AG04450 (cell line): Measurements from ENCODE around the gene KLHL17. TPM values are rescaled to one million over a fixed set of nuclear protein-coding genes. Genes with fewer than 3 reads are reported as not detected.

Experiments
- CTCF ChIA-PET: fragments of 300-600, 350-600 bp; formaldehyde crosslinking; extraction: SDS; loops from one replicate; lab custom pipeline; 2022; ENCODE audit warnings: antibody characterized with exemption, inconsistent platforms; lab: Charles Lee
- POLR2A ChIA-PET: fragments of 350-600 bp; formaldehyde crosslinking; extraction: SDS; loops from one replicate; lab custom pipeline; 2021; ENCODE audit warnings: antibody characterized with exemption, inconsistent platforms; lab: Yijun Ruan, JAX
- DNase-seq: peaks from one replicate; pipeline ENCODE4 v3.0.0-alpha.2; 2011; ENCODE audit warnings: low read depth, low spot score
- H3K27ac ChIP-seq: one replicate; pipeline ENCODE4 v1.5.1; 2012; ENCODE audit warnings: low read depth, low read length, control low read depth
- H3K27me3 ChIP-seq: one replicate; pipeline ENCODE4 v1.6.0; 2012; ENCODE audit warnings: low read length; ENCODE audit not compliant: control insufficient read depth, insufficient read depth
- H3K4me3 ChIP-seq: 2 replicates; pipeline ENCODE4 v1.5.1; 2011; ENCODE audit warnings: mild to moderate bottlenecking, low read depth, low read length, control low read depth
- H3K9me3 ChIP-seq: 2 replicates; pipeline ENCODE4 v1.5.1; 2012; ENCODE audit warnings: low read length; ENCODE audit not compliant: control insufficient read depth, insufficient read depth
- CTCF ChIP-seq: IDR thresholded peaks from 2 replicates; pipeline ENCODE4 v1.5.1; 2011; ENCODE audit warnings: low read depth, low read length, control low read depth, inconsistent platforms
- polyA plus RNA-seq: library from polyadenylated mRNA; depleted of rRNA; stranded (reverse); fragments of >200 nt; gene quantifications from 2 replicates; pipeline ENCODE4 v1.2.3, GENCODE V29; 2011

The KLHL17 gene
- polyA plus RNA-seq, 1 experiment = 5.5 TPM

GRCh38 chr1:951364-951763 is 9.0 kb upstream of the KLHL17 start:
- POLR2A ChIA-PET = interaction anchor here (0.9 kb wide), 1 partner anchor 9 kb away, joined by 3 read pairs; no protein-coding TSS in a partner anchor
- no peaks in the 10 kb centered on the region; the same call in 1 of the 2 replicates for H3K9me3 ChIP-seq
- no peaks in the 10 kb centered on the region for H3K27me3 ChIP-seq
- no peak for DNase-seq
- H3K27ac ChIP-seq = no peak overlapping the region
- H3K4me3 ChIP-seq = no peak overlapping the region
- TF ChIP-seq CTCF = peak; percentile 55
- CTCF ChIA-PET = interaction anchor here (1.0 to 2.0 kb wide), 2 partner anchors 11 to 46 kb away, joined by 5 to 12 read pairs; no protein-coding TSS in a partner anchor

DNA sequence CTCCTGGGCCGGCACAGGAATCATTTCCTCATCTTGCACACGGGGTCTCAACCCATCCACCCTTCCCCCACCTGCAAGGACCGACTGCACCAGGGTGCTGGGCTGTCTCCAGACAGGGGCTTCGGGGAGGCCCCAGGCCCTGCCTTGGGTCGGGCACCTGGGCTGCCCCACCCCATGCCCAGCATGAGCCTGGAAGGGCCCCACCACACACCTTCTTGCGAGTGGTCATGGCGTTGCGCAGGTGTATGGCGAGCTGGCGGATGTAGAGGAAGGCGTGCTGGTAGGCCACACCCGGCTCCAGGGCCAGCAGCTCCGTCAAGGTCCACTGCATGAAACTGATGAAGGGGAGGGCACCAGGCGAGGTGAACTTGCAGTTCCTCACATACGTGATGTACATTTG is 8.2 kb upstream of the KLHL17 start:
- POLR2A ChIA-PET = interaction anchor here (0.9 kb wide), 1 partner anchor 10 kb away, joined by 3 read pairs; no protein-coding TSS in a partner anchor
- CTCF ChIA-PET = interaction anchor here (1.0 to 2.0 kb wide), 2 partner anchors 12 to 47 kb away, joined by 5 to 12 read pairs; no protein-coding TSS in a partner anchor
- TF ChIP-seq CTCF = no peak
- Histone ChIP-seq H3K27ac (no peak overlapping the region), H3K27me3 (no peaks in the 10 kb centered on the region), H3K4me3 (no peak overlapping the region), H3K9me3 (no peaks in the 10 kb centered on the region; the same call in 1 of the 2 replicates)
- no peak for DNase-seq

DNA sequence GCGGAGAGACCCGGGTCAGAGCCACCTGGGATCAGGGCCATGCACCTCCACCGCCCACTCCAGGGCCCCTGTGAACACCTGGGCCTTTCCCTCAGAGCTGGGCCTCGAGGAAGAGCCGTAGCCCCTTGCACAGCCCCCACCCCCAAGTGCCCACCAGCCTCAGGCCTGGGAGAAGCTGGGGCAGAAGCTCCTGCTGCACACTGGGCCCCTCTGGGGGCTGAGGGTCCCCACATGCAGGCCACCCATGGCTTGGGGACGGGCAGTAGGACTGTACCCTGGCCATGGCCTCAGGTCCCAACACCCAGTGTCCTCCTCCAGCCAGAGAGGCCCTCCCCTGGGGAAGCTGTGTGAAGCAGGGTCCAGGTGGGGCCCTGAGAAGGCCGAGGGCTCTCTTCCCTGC is 7.8 kb upstream of the KLHL17 start:
- Histone ChIP-seq H3K27ac (no peak overlapping the region), H3K9me3 (no peaks in the 10 kb centered on the region; the same call in 1 of the 2 replicates), H3K4me3 (no peak overlapping the region), H3K27me3 (no peaks in the 10 kb centered on the region)
- ChIA-PET POLR2A (no interaction called here), CTCF (interaction anchor here (1.0 to 2.0 kb wide), 2 partner anchors 12 to 47 kb away, joined by 5 to 12 read pairs; no protein-coding TSS in a partner anchor)
- DNase-seq = no peak
- TF ChIP-seq CTCF = no peak

DNA sequence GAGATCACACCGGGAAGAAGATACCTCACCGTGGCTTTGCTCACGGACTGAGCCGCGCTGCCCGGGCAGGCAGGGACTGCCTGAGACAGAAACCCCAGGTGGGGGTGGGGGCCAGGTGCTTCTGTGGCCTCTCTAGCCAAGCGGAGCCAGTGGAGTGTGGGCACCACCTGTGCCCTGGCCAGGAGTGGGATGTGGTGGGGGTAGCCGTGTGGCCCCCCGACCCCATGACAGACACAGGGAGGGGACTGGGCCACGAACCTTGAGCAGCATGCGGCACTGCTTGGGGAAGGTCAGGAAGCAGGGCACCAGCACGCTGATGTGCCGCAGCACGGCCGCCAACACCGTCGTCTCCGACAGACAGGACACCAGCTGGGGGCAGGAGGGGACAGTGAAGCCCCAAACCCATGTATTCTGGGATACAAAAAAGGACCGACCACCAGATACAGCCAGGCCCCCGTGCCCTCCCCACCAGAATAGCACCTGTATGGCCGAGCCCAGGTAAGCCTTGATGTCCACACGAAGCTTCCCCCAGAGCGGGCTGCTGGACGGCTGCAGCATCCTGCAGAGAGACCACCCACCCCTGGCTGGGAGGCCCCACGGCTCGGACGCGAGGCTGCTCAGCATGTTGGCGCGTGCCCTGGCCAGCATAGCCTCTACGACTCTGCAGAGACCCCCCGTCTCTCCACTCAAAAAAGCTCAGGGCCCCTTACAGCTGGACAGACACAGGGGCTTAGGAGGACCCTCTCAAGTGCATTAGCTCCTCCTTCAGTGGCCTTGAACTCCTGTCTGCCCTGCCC is 6.7 kb upstream of the KLHL17 start:
- no peaks in the 10 kb centered on the region for H3K27me3 ChIP-seq
- H3K4me3 ChIP-seq = no peak overlapping the region
- TF ChIP-seq CTCF = no peak
- ChIA-PET CTCF (no interaction called here), POLR2A (interaction anchor here (1.0 kb wide), 1 partner anchor 13 kb away, joined by 3 read pairs; no protein-coding TSS in a partner anchor)
- DNase-seq = no peak
- H3K9me3 ChIP-seq = peaks cover 2% of the 10 kb centered on the region; the same call in 1 of the 2 replicates
- H3K27ac ChIP-seq = no peak overlapping the region

GRCh38 chr1:954927-955326 is 5.5 kb upstream of the KLHL17 start:
- Histone ChIP-seq H3K27ac (no peak overlapping the region), H3K9me3 (peaks cover 4% of the 10 kb centered on the region; the same call in 1 of the 2 replicates), H3K27me3 (no peaks in the 10 kb centered on the region), H3K4me3 (no peak overlapping the region)
- ChIA-PET CTCF (no interaction called here), POLR2A (no interaction called here)
- TF ChIP-seq CTCF = no peak
- no peak for DNase-seq
